Uterus (tissue), 4 donors: ENCODE data around the gene DAG1. TPM values are rescaled to one million over a fixed set of nuclear protein-coding genes. Genes with fewer than 3 reads are reported as not detected.

Experiments used
- DNase-seq, 2 donors: peaks; one replicate each; pipeline ENCODE4 v3.0.0-alpha.2; 2019 to 2020
- H3K27ac ChIP-seq, 2 donors: fragments of 200-600 bp; sonication (generic); 1 replicate in 1 of 2; 2 replicates in 1 of 2; pipeline ENCODE4 v1.5.1; 2016 to 2018
- H3K27me3 ChIP-seq, 2 donors: fragments of 200-600 bp; sonication (generic); one replicate each; pipeline ENCODE4 v1.5.1; 2018 to 2019; ENCODE audit warnings: control low read depth in 1 of 2
- H3K36me3 ChIP-seq, 2 donors: fragments of 200-600 bp; sonication (generic); one replicate each; pipeline ENCODE4 v1.5.1; 2019; ENCODE audit warnings: control low read depth in 1 of 2
- H3K4me1 ChIP-seq, 2 donors: fragments of 200-600 bp; sonication (generic); one replicate each; pipeline ENCODE4 v1.5.1; 2018 to 2019; ENCODE audit warnings: control low read depth in 1 of 2
- H3K4me3 ChIP-seq, 2 donors: fragments of 200-600 bp; sonication (generic); 1 replicate in 1 of 2; 2 replicates in 1 of 2; pipeline ENCODE4 v1.5.1; 2018 to 2019; ENCODE audit warnings: mild to moderate bottlenecking in 1 of 2
- H3K9me3 ChIP-seq, 2 donors: fragments of 200-600 bp; sonication (generic); one replicate each; pipeline ENCODE4 v1.5.1; 2019; ENCODE audit warnings: control low read depth in 1 of 2
- CTCF ChIP-seq, 4 experiments: fragments of 200-600 bp in 2 of 4; fragments of 450-650 bp in 2 of 4; sonication (generic) in 2 of 4; IDR thresholded peaks; one replicate each; pipeline ENCODE4 v1.5.1; 2016 to 2019; ENCODE audit warnings: antibody characterized with exemption in 4 of 4, mild to moderate bottlenecking in 2 of 4, moderate library complexity in 1 of 4
- POLR2A ChIP-seq, 2 donors: fragments of 450-650 bp; IDR thresholded peaks; one replicate each; pipeline ENCODE4 v1.6.1; 2016; ENCODE audit warnings: antibody characterized with exemption in 2 of 2, mild to moderate bottlenecking in 1 of 2, moderate library complexity in 1 of 2
- intact Hi-C: fragments of 100-400 bp; cut with DNase I; formaldehyde crosslinking; loops from one replicate; pipeline ENCODE4 v1.15.1; 2023; ENCODE audit warnings: low total_unique reads
- total RNA-seq, 4 donors: library from RNA; depleted of rRNA in 3 of 4; stranded (reverse); fragments of >200 nt in 3 of 4; gene quantifications; one replicate each; pipeline versions ENCODE4 v1.1.0 to v1.2.4, GENCODE V29; 2014 to 2023
- donor health status: DM: yes; HTN: yes; CAD: no.

The DAG1 gene
- total RNA-seq, 4 donors from 2014 or later = 34.3 to 76.4 (median 48.1) TPM

- TF ChIP-seq POLR2A (IDR thresholded peaks at IDR 0.05) (no peak), CTCF (IDR thresholded peaks at IDR 0.05) (no peak)
- Histone ChIP-seq H3K9me3 (no peaks in the 10 kb centered on the region), H3K27ac (peak overlapping the region; percentile 44 to 72), H3K36me3 (no peaks in the 10 kb centered on the region), H3K4me3 (no peak overlapping the region), H3K27me3 (no peaks in the 10 kb centered on the region), H3K4me1 (no peaks in the 10 kb centered on the region)
- intact Hi-C loops = no loop called here
- peak; percentile 53 to 77 for DNase-seq
These were observed 30.9 kb downstream of the DAG1 start for GRCh38 chr3:49500732-49501609.

GRCh38 chr3:49501842-49502241, 31.8 kb downstream of the DAG1 start:
- intact Hi-C loops = no loop called here
- H3K27ac ChIP-seq = peak overlapping the region; percentile 44 to 72

GRCh38 chr3:49506906-49507305, 36.8 kb downstream of the DAG1 start:
- no peak for DNase-seq
- TF ChIP-seq POLR2A (IDR thresholded peaks at IDR 0.05) = no peak
- TF ChIP-seq CTCF (IDR thresholded peaks at IDR 0.05) = no peak
- intact Hi-C loops = no loop called here
- Histone ChIP-seq H3K9me3 (no peaks in the 10 kb centered on the region), H3K27ac (no peak overlapping the region), H3K36me3 (no peaks in the 10 kb centered on the region), H3K27me3 (no peaks in the 10 kb centered on the region), H3K4me1 (no peaks in the 10 kb centered on the region), H3K4me3 (no peak overlapping the region)

More at GRCh38 chr3:49501842-49502241, 31.8 kb downstream of the DAG1 start:
- H3K9me3 ChIP-seq = no peaks in the 10 kb centered on the region
- no peaks in the 10 kb centered on the region for H3K4me1 ChIP-seq
- no peaks in the 10 kb centered on the region for H3K27me3 ChIP-seq
- no peak overlapping the region for H3K4me3 ChIP-seq
- no peak for DNase-seq
- H3K36me3 ChIP-seq = no peaks in the 10 kb centered on the region
- no peak for TF ChIP-seq POLR2A (IDR thresholded peaks at IDR 0.05)
- no peak for TF ChIP-seq CTCF (IDR thresholded peaks at IDR 0.05)

- no peak for DNase-seq
- H3K27ac ChIP-seq = no peak overlapping the region
- TF ChIP-seq POLR2A (IDR thresholded peaks at IDR 0.05) = no peak
- no peak for TF ChIP-seq CTCF (IDR thresholded peaks at IDR 0.05)
- no peak overlapping the region for H3K4me3 ChIP-seq
- intact Hi-C loops = no loop called here
- H3K4me1 ChIP-seq = no peaks in the 10 kb centered on the region
- H3K9me3 ChIP-seq = no peaks in the 10 kb centered on the region
- H3K36me3 ChIP-seq = no peaks in the 10 kb centered on the region
- H3K27me3 ChIP-seq = no peaks in the 10 kb centered on the region
These were observed 39.0 kb downstream of the DAG1 start for GRCh38 chr3:49509028-49509561.

GRCh38 chr3:49511639-49512038, 41.6 kb downstream of the DAG1 start:
- Histone ChIP-seq H3K4me3 (no peak overlapping the region), H3K36me3 (no peaks in the 10 kb centered on the region), H3K9me3 (no peaks in the 10 kb centered on the region), H3K27ac (no peak overlapping the region), H3K4me1 (no peaks in the 10 kb centered on the region), H3K27me3 (no peaks in the 10 kb centered on the region)
- DNase-seq = no peak
- TF ChIP-seq POLR2A (IDR thresholded peaks at IDR 0.05) = no peak
- no peak for TF ChIP-seq CTCF (IDR thresholded peaks at IDR 0.05)
- intact Hi-C loops = no loop called here
